ENCODE measurements around the gene REPS1.
"Not testable (repeated sequence)": the region's sequence is repeated elsewhere in the genome, so short reads cannot be mapped to it uniquely, and the experiment has no call there.

The REPS1 gene, protein sequence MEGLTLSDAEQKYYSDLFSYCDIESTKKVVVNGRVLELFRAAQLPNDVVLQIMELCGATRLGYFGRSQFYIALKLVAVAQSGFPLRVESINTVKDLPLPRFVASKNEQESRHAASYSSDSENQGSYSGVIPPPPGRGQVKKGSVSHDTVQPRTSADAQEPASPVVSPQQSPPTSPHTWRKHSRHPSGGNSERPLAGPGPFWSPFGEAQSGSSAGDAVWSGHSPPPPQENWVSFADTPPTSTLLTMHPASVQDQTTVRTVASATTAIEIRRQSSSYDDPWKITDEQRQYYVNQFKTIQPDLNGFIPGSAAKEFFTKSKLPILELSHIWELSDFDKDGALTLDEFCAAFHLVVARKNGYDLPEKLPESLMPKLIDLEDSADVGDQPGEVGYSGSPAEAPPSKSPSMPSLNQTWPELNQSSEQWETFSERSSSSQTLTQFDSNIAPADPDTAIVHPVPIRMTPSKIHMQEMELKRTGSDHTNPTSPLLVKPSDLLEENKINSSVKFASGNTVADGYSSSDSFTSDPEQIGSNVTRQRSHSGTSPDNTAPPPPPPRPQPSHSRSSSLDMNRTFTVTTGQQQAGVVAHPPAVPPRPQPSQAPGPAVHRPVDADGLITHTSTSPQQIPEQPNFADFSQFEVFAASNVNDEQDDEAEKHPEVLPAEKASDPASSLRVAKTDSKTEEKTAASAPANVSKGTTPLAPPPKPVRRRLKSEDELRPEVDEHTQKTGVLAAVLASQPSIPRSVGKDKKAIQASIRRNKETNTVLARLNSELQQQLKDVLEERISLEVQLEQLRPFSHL

DNA sequence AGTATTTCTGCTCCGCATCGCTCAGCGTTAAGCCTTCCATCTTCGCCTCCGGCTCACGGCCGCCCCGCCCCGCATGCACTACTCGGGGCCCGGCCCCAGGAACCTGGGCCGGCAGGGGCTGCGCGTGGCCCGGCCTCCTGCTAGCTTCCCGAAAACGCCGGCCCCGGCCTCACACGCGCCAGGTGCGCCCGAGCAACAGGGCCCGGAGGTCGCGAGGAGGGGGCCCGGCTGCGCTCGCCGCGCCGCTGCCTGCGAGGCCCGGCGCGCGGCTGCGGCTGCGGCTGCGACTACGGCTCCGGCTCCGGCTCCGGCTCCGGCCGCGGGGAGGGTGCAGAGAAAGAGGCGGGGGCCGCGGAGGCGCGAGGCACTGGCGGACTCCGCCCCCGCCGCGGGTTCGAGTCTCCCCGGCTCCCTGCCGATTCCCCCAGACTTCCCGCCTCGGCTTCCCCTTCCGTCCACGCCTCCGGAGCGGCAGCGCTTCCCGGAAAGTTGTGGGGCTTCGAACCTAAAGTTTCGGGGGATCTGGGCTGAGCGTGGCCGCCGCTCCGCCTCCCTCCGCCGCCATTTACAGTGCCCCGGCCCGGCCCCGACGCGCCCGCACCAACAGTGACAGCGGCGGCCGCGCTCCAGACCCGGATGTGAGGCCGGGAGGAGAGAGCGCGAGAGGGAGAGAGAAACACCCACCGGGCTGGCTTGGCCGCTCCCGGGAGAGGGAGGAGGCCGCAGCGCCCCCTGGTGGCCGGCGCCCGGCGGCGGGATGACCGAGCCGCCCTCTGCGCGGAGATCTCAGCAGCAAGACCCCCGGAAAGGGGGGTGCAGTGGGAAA is at the start of gene REPS1:
Gene REPS1, minus strand, starts transcription at position 611 of the 826 bp plus-strand sequence. Its CDS starts 571 bp downstream, at position 40.
- DNase-seq, result peak; percentile 92

DNA sequence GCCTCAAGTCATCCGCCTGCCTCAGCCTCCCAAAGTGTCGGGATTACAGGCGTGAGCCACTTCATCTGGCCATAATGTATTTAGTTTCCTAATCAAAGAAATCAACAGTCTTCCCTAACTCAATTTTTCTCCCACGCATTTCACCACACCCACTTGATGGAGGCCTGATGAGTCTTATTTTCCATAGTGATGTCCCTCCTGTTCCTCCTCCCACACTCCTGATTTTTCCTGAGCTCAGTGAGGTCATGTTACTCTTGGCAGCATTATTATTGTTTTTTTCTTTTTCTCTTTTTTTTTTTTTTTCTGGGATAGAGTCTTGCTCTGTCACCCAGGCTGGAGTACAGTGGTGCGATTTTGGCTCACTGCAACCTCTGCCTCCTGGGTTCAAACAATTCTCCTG is 49.4 kb upstream of the REPS1 start:
- no peak for DNase-seq

DNA sequence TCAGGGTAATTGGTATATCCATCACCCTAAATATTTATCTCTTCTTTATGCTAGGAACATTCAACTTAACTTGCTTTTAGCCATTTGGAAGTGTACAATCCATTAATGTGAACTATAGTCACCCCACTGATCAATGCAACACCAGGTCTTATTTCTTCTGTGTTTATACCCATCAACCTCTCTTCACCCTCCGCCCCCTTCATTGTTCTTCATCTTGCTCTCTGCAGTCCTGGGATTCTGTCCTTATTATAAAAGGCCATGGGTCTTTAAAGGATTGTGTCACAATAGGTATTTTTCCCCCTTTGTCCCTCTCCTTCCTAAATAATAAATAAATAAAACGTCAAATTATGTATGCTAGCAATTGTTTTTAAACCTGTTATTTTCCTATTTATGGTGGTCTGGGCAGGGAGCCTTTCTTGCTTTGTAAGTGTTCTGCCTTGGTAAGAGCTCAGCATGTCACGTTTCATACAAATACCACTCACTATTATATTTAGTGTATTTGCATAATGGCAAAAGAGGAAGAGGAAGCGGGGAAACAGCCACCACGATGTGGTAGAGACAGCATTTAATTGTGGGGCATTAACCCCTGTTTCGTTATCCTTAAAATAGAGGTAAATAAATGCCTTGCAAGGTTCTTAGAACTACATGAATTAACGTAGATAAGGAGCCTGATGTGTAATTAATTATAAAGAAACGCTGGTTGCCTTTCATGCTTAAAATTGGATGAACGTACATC is 42.3 kb upstream of the REPS1 start:
- peak; percentile 40 for DNase-seq

- peak; percentile 13 for DNase-seq
These were observed 41.6 kb upstream of the REPS1 start for GRCh38 chr6:139029470-139030227.

DNA sequence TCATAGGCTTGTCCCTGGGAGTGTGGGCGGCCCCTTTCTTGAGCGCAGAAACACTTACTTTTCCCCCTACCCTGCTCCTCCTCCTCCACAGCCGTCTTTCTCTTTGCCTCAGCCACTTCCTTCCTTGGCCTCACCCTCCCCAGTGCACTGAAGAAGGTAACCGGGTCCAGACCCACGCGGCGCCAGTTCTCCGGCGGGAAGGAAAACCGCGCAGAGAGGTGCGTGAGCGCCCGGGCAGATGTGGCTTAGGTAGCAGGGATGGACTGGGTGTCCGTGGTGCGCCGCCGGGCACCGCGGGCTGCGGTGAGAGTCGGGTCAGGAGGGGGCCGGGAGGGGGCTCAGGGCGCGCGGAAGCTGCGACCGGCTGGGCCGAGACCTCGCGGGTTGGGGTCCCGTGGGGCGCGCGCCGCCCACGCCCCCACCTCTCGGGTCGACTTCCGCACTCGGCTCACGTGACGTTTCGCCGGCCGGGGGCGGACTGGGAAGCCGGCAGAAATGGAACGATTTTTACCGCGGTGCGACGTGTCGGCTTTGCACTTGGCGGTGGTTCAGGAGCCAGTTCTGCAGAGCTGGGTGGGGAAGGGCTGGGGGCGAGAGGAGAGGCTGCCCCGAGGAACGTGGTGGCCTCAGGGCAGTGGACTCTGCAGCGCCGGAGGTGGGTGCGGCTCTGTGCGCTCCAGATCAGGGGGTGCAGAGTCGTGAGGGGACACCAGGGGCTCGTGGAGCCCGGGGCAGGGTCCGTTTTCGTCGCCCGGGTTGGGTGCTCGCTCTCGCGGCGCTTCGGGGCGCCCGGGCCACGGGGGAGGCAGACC is 40.8 kb upstream of the REPS1 start, which contains the start of gene ABRACL:
Gene ABRACL, plus strand, starts transcription at position 88 of the 812 bp plus-strand sequence. CDS start 5,416 bp downstream, outside the sequence.
- DNase-seq, result peak; percentile 83

DNA sequence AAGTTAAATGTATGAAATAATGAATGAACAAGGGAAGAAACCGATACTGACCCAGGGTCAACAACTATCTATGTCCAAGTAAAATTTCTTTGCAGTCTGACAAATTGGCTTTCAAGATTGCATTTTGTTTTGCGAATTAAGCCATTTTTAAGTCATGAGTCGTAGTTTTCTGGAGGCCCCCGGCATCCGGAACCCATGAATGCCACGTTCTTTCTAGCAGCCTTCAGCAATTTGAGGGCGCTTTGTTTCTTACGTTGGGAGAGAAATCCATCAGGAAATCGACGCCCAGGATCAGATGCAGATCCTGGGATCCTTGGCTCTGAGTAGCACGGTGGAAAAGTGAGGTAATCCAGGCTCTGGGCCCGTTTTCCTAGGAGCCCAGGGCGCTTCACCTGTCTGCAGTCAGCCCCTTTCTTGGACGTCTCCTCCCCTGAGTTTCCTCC is 40.2 kb upstream of the REPS1 start:
- DNase-seq, result no peak

GRCh38 chr6:139027620-139028182 is 39.6 kb upstream of the REPS1 start:
- peak; percentile 61 for DNase-seq

GRCh38 chr6:139025416-139025815 is 37.4 kb upstream of the REPS1 start:
- not testable (repeated sequence) for DNase-seq

DNA sequence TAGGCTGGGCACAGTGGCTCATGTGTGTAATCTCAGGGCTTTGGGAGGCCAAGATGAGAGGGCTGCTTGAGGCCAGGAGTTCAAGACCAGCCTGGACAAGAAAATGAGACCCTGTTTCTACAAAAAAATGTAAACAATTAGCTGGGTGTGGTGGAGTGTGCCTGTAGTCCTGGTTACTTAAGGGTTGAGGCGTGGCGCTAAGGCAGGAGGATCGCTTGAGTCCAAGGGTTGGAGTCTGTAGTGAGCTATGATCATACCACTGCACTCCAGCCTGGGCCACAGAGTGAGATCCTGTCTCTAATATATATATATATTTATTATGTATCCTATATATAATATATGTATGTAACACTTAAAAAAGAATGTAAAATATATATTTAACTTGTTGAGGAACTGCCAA is 32.6 kb upstream of the REPS1 start:
- DNase-seq, result no peak

GRCh38 chr6:139019722-139020121 is 31.7 kb upstream of the REPS1 start:
- no peak for DNase-seq

DNA sequence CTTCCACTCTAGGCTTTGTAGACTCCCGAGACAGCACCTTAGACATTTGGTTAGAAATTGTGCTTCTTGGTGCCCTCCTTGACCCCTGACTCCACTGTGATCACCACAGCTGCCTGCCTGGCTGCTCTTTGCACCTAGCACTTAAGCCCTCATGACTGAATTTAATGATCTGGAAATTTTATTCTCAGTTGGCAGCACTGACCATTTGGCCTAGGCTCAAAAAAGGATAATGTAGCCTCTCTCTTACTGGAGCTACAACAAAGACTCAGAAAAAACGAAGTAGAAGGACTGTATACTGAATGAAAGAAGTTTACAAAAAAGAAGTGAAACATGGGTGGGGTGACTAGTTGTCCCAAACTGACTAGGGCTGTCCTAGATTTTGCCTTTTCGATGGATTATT is 29.2 kb upstream of the REPS1 start:
- DNase-seq, result no peak

DNA sequence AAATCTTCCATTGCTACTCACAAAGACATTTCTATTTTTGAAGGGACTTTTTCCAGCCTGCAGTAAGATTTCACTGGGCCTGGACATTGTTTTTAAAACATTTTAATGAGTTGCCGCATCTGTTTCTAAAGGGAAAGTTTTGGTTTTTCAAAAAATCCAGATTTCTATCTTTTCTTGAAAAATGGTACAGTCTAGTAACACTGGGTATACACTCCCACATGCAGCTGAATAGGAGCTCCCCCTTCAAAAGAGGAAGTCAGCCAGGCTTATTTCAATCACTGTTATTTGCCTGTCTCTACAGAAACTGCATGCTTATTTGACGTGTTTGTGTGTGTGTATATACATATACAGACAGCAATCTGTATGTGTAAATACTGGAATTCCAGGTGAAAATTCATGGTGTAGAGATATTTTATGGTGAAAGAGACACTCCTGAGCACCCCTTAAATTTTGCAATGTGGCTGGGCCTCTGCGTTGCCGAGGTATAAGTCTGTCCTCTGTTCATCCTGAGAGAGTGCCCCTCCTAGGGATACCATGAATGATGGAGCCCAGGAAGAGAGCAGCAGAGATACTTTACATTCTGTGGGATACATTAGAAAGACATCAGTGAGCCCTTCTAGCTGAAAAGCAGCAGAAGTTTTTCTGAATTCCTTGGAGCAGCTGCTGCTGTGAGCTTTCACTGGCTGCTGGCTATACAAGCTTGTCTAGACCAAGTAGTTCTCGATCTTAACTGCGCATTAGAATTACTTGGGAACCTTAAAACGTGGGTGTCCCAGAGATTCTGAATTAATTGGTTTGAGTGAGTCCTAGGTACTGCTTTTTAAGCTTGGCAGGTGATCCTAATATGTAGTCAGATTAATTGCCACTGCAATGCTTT is 28.5 kb upstream of the REPS1 start:
- no peak for DNase-seq

GRCh38 chr6:139014945-139015344 is 26.9 kb upstream of the REPS1 start:
- no peak for DNase-seq

GRCh38 chr6:139013185-139013800 is 25.2 kb upstream of the REPS1 start:
- DNase-seq, result no peak

DNA sequence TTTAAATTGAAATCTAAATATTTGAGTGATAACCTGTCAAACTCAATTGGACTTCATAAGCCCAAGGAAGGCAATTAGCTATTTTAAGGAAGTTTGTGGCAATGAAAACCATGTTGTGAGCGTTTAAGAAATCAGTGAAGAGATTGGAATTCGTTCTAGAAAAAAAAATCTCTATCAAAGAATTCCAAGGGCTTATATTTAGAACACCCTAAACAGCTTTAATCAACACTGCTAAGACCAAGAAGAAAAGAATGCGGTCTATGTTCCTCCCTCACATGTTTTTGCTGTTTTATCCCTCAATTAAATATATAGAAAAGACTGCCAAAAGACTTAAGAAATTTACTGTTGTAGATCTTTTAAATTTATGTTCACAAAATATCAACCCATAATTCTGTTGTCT is 23.9 kb upstream of the REPS1 start:
- DNase-seq, result no peak

DNA sequence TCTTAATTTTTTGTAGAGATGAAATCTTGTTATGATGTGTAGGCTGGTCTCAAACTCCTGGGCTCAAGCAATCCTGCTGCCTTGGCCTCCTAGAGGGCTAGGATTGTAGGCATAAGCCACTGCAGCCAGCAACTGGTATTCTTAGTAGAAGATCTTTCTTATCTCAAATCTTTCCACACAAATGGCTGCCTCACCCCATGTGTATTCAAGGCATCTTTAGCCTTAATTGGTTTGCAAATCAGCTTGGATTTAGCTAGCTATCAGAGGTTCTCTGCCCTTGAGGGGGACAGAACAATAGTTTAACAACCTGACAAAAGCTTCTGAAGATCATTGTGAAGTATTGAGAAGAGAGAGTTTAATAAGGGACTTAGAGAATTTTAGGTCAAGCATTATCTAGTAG is 22.6 kb upstream of the REPS1 start:
- no peak for DNase-seq

GRCh38 chr6:139008117-139008516 is 20.1 kb upstream of the REPS1 start:
- DNase-seq, result no peak

DNA sequence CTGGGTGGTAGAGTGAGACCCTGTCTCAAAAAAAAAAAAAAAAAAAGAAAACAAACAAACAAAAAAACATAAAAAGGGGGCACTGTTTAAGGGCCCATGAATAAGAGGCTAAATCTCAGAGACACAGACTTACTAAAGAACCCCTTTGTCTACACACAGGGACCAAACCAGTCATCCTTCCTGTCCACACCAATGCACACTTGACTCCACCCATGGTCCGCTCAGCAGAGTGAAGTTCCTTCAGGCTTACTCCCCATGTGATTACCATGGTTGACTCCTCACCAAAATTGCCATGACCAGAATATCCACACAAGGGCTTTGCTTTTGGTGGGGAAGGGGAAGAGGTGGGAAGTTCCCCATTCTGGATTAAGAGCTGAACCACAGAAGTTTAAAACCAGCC is 19.4 kb upstream of the REPS1 start:
- DNase-seq, result no peak

DNA sequence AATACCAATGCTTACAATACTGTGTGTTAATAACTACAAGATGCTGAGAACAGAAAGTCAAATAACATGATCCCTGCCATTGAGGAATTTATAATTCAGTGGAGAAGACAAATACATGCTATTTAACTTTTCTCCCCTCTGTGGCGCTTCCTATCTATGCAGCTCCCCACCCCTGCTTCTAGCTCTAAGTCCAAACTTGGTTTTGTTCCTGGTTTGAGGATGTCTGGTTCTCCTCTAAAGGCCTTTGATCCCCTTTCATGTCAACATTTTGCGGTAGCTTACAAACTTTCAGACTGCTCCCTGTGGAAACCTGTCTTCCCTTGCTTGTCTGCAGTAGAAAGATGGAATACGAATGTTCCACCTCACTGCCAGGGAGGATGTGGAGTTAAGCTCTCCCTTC is 18.4 kb upstream of the REPS1 start:
- DNase-seq, result no peak

All from CD4-positive, alpha-beta T cell treated with Interleukin-17A for 4 hours (primary cell).